SU-DHL-6 (cell line): ENCODE results near the gene YPEL1.

Experiments
- EZH2phosphoT487 ChIP-seq: fragments of 200-600 bp; sonication (generic), shearing (Covaris generic); conservative IDR thresholded peaks from 2 replicates; pipeline ENCODE4 v1.6.1; 2018; ENCODE audit warnings: mild to moderate bottlenecking, antibody characterized with exemption, low read length, moderate library complexity, mixed read lengths
- TF ChIP-seq, protein P1 (sequence below): fragments of 200-600 bp; sonication (generic); IDR thresholded peaks from one replicate; pipeline ENCODE4 v1.5.1; 2017; ENCODE audit warnings: antibody characterized with exemption, mild to moderate bottlenecking, low read length, moderate library complexity; ENCODE audit not compliant: insufficient read depth, poor library complexity, severe bottlenecking

DNA sequence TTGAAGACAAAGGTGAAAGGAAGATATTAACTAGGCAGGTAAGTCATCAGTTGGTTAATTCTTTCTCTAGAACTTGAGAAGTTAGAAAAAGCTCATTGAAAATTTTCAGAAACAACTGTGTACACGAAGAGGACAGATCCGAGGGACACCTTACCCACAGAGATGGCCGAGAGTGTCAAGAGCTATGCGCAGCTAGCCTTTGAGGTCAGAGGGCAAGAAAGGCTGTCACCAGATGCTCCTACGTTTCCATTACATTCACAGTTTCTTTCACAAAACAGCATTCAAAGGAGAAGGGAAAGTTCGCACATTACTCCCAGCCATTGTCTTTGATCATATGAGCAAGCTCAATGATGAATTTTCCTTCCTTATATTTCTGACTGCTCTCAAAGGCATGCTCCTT lies 34.8 kb downstream of the YPEL1 start:
- TF ChIP-seq EZH2phosphoT487 = no peak
- TF ChIP-seq, protein P1, sequence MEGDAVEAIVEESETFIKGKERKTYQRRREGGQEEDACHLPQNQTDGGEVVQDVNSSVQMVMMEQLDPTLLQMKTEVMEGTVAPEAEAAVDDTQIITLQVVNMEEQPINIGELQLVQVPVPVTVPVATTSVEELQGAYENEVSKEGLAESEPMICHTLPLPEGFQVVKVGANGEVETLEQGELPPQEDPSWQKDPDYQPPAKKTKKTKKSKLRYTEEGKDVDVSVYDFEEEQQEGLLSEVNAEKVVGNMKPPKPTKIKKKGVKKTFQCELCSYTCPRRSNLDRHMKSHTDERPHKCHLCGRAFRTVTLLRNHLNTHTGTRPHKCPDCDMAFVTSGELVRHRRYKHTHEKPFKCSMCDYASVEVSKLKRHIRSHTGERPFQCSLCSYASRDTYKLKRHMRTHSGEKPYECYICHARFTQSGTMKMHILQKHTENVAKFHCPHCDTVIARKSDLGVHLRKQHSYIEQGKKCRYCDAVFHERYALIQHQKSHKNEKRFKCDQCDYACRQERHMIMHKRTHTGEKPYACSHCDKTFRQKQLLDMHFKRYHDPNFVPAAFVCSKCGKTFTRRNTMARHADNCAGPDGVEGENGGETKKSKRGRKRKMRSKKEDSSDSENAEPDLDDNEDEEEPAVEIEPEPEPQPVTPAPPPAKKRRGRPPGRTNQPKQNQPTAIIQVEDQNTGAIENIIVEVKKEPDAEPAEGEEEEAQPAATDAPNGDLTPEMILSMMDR = no peak
